ENCODE results near the gene SCAANT1.

Gene SCAANT1

DNA sequence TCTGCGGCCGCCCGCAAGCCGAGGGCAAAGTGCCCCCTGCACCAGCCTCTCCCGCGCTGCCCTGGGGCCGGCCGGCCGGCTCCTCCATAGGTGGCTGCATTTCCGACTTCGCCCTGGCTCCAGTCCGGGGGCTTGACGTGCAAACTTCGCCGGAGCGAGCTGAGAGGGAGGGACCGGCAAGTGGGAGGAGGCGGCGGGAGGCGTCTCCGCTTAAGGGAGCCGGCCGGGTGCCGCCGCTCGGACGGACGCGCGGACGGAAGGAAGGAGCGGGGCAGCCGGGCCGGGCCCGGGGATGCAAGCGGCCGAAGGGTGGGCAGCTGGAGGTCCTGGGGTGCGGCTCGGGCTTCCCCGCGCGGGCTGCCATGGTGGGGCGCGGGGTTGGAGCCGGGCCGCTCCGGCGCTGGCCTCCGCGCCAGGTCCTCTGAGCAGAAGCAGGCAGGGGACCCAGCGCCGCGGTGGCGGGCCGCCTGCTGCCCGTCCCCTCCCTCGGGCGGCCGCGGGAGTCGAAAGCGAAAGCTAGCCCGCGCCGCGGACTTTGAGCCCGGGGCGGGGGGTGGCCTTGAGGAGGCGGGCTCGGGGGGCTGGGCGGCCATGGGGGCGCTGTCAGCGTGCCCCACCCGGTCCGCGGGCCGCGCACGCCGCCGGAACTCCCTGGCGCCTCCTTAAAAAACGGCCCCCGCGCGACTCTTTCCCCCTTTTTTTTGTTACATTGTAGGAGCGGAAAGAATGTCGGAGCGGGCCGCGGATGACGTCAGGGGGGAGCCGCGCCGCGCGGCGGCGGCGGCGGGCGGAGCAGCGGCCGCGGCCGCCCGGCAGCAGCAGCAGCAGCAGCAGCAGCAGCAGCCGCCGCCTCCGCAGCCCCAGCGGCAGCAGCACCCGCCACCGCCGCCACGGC lies at the start of gene SCAANT1:
Gene SCAANT1 (minus strand): TSS at position 511 of the 895 bp plus-strand sequence.
- peak; percentile 86 for DNase-seq

DNA sequence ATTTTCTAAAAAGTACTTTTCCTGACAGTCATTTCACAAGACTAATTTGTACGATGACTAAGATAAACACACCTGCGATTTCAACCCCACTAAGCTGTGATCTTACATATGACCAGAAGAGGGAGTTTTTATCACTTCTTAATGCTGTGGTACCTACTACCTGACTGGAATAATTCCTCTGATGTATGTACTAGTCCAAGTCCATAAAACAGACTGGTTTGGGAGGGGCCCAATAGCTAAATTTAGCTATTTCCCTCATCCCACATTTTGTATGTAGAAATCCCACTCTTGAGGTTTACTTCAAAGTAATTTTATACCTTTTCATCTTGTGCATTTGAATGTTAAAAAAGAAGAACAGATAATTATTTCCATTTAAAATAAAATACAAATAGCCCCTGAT lies 49.7 kb upstream of the SCAANT1 start:
- DNase-seq, result peak; percentile 76

DNA sequence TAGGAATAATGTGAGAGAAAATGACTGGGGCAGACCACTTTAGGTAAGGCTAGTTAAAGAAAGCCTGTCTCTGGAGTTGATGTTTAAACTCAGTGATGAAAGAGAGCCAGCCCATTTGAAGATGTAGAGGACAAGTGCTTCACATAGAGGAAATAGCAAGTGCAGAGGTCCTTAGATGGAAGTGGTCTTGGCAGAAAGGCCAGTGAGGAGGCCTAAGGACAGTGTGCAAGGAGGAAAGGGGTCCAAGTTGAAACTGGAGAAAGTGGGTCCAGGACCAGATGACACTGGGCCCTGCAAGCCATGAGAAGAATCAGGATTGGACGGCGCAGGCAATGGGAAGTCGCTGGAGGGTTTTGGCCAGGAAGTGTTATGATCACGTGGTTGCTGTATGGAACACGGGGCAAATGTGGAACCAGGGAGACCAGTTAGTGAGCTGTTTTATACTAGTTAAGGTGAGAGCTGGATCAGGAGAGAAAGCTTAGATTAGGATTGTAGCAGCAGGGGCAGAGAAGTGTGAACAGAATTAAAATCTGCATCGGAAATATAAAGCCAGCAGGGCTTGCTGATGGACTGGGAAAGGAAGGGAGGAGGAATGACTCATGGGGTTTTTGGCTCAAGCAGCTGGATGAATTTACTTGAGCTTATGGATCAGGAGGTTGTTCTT lies 48.0 kb upstream of the SCAANT1 start:
- peak; percentile 66 for DNase-seq

DNA sequence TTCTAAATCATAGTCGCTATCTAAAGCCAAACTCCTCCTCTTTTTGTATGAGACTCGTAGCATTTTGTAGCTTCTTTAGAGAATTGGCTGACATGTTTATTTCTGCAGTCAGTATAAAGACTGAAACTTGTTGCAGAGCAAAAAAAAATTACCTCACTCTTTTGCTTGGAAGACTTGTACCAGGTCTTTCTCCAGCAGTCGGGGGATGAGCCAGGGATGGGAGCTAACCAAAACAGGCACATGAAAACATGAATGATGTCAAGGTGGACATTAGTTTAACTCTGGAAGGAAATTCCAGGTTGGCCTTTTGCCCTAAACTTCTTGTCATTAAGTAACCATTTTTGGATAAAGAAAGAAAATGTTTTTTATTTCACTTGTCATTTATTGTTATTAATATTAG lies 47.0 kb upstream of the SCAANT1 start:
- DNase-seq, result no peak

DNA sequence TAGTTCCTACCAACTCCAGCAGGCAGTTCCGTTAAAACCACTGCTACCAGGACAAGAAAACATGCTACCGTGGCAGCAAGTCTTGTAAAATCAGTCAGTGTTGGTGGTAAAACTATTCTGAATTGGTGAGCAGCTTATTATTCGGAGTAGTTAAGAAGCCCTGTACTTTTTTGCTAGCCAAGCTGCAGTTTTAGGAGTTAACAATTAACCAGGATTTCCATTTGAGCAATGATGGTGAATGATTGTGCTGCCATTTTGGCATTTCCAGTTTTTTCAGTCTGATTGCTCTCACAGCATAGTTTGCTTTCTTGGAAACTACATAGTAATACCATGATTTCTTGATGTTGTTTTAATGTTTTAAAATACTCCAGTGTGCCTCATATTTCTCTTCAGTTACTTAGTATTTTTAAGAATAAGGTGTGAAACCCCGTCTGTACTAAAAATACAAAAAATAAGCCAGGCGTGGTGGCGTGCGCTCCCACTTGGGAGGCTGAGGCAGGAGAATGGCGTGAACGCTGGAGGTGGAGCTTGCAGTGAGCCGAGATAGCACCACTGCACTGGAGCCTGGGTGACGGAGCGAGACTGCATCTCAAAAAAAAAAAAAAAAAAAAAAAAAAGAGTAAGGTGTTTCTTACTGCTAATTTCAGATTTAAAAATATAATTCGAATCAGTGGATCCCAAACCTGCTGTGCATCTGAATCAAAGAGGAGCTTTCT lies 43.8 kb upstream of the SCAANT1 start:
- no peak for DNase-seq

DNA sequence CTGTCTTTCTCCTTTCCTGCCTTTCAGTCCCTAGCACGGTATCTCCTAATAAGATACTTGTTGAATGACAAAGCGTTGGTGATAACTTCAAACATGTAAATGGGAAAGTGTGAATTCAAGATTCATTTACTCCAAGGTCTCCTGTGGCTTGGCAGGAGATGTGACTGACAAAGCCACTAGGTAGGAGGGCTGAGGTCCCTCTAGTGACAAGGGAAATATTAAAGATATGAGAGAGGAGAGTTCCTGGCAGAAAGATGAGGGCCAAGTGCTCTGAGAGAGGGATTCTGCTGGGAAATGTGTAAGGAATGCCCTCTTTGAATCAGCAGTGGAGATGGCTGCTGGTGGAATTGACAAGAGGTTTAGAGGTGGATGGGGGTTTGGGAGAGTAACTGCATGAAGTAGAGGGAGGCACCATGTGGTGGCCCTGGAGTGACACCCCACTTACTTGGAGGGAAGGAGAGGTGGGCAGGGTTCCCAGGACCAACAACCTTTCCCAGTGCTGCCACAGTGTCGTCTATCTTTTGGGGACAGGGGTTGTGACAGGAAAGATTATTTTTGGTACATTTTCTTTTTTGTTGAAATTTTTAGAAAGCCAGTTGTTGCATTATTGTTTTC lies 43.0 kb upstream of the SCAANT1 start:
- no peak for DNase-seq

DNA sequence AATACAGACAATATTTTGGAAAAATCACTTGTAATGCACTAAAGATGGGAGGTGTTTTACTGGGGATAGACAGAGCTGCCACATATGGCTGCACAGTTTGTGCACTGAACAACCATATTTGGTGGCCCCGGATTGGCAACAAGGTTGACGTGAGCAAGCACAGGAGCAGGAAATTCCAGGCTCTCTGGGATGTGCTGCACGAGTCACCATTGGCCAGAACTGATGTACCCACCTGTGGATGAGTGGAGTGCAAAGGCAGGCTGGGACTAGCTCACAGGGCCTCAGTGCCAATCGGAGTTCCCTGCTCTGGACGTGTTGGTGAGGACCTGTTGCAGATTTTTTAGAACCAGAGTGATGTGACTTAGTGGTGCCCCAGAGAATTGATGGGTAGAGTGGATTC lies 42.0 kb upstream of the SCAANT1 start:
- no peak for DNase-seq

DNA sequence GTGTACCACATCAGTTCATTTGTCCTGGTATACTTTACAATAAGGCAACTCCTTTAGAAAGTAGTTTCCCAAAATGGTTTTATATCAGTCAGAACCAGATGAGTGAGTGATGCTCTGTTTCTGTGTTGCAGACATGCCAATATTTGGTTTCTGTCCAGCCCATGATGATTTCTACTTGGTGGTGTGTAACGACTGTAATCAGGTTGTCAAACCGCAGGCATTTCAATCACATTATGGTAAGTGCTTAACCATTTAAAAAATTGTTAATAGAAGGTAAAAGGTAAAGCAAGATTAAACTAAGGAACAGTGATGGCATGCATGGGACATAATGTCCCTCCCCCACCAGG lies 40.0 kb upstream of the SCAANT1 start:
- peak; percentile 71 for DNase-seq

DNA sequence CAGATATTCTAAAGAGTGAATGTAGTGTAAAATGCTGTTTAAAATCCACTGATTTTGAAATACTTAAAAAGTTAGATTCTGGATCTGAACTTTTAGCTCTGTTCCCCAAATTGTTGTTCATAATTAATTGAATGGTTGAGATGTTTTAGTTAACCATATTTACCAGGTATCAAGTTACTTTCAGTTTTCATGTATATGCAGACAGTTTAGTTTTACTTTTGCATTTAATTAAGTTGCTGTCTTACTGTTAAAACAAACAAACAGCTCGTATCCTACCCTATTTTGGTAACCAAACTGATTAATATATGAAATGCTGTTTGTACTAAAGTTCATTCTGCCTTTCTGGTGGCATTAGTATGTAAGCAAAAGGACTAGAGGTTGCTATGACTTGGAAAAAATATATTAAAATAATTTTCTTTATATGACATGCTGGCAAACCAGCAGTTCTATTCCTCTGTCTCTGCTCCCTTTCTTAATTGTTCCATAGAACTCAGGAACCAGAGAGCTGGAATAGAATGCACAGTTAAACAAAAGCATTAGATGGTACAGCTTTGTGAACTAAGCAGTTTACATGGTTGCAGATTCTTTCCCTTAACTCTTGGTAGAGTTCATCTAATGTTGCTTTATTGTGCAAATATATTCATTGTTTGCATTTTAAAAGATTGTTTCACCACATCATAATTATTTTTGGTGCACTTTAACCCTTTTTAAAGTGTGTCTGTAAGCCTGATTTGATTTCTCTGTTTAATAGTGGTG lies 39.5 kb upstream of the SCAANT1 start:
- DNase-seq, result no peak

DNA sequence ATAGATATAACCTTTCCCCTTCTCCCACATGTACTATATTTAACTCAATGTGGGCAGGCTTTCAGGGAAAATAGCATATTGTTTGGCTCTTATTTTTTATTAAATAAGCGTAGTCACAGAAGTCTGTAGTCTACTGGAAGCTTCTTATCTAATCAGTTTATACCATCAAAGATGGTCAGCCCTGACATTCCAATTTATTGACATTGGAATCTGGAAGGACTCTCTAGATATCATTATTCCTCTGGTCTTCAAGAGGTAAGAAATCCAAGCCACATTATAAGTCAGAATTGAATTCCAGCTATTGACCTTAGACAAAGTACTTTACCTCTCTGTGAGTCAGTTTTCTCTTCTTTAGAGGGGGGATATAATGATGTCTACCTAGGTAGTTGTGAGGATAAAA lies 38.5 kb upstream of the SCAANT1 start:
- no peak for DNase-seq

DNA sequence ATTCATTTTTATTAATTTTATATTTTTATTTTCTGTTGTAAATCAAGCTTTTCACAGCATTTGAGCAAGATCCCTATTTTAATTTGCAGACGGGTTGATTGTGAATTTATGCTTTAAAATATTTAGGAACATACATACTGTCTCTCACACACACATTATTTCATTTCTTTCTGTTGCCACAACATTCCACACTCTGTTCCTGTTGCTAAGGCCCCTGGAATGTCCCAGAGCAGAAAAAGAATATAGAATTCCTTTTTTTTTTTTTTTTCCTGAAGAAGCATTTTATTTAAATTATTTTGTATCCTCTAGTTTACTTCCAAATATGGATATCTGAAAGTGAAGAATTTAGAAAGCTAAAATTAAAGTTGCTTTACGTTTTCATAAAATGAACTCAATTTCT lies 36.8 kb upstream of the SCAANT1 start:
- no peak for DNase-seq

DNA sequence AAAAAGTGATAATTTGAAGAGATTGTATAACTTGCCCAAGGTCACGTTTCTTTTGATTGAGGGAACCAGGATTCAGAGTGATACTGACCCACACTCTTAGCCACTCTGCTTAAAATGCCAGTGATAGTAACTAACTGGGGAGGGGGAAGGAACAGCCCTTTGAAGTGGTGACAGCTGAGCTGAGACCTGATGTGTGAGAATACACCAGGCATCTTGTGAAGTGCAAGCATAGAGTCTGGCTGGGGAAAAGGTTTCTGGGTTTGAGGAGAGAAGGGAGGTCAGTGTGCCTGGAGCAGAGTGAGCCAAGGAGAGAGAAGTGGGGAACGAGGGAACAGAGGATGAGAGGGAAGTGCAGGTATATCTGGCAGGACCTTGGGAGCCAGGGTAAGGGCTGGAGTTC lies 35.4 kb upstream of the SCAANT1 start:
- no peak for DNase-seq

DNA sequence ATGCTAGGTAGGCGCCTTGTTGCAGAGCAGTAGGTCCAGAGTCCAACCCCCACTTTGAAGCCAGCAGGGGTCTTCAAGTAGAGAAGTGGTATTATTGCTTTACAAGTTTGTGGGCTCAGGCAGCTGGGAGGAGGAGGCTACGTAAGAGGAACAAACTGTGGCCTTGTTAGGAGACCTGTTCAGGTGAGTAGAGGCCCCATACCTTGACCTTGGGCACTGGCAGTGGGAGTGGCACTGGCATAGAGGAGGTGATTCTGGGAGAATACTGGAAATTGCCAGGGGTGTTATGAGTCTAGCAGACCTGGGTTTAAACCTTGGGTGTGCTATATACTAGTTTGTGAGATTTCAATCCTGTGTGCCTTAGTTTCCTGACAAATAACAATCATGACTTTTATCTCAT lies 34.6 kb upstream of the SCAANT1 start:
- DNase-seq, result no peak

DNA sequence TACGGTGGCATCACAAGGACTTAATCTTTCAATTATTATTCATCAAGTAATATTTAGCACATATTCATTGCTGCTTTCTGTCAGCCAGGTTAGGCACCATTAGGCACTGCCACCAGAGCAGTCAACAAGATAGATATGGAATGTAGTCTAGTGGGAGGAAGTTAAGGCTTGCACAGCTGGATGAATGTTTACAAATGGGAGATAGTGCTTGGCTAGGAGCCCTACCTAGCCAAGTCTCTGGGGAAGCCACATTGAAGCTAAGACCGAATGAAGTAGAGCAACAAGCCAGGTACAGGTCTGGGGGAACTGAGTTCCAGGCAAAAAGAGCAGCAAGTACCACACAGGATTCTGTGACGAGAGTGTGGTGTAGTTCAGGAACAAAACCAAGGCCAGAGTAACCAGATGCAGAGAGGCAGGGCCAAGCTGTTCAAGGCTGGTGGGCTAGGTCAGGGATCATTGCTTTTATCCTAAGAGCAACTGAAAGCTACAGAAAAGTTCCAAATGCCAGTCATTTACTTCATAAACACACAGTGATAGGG lies 33.4 kb upstream of the SCAANT1 start:
- no peak for DNase-seq

DNA sequence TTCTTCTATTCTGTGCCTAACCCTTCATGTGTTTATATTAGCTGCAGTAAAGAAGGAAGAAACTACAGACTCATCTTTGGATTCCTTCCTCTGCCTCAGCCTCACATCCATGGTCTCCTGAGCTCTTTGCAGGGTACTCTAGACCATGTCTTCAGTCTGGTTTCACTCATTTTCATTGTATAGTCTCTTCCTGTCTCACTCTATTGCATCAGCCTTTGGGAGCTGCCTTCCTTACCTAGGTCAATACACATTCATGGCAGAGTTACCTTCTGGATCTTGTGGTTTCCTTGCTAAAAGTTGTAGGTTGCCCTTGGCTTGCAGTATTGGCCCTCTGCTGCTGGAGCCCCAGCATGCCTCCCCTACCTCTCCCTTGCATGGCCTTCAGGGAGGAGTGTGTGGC lies 31.5 kb upstream of the SCAANT1 start:
- DNase-seq, result no peak

DNA sequence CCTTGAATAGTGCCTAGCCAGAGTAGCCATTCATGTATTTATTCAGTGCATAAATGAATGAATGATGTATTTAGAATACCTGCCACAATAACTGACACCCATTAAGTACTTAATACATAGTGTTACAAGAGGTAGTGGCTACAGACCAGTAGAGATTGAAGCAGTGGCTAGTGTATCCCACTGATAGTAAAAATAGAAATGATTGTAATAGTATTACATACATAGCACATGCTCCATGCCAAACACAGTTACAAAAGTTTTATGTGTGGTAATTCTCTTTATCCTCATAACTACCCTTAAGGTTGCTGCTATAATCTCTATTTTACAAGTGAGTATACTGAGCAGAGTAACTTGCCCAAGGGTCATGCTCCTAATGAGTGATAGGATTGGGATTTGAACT lies 30.3 kb upstream of the SCAANT1 start:
- no peak for DNase-seq

DNA sequence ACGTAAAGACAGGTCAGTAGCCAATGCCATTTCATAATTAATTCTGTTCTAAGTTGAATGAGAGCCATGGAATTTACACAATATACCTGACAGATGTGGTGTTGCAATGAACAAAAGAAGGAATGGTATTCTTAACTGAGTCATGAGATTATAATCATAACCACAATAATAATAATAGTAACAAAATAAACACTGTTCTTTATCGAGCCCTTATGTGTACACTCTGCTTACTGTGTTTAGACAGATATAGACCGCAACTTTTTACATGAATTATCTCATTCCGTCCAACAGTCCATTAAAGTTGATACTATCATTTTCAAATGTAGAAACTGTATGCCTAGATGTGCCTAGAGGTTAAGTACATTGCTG lies 28.2 kb upstream of the SCAANT1 start:
- peak; percentile 53 for DNase-seq

DNA sequence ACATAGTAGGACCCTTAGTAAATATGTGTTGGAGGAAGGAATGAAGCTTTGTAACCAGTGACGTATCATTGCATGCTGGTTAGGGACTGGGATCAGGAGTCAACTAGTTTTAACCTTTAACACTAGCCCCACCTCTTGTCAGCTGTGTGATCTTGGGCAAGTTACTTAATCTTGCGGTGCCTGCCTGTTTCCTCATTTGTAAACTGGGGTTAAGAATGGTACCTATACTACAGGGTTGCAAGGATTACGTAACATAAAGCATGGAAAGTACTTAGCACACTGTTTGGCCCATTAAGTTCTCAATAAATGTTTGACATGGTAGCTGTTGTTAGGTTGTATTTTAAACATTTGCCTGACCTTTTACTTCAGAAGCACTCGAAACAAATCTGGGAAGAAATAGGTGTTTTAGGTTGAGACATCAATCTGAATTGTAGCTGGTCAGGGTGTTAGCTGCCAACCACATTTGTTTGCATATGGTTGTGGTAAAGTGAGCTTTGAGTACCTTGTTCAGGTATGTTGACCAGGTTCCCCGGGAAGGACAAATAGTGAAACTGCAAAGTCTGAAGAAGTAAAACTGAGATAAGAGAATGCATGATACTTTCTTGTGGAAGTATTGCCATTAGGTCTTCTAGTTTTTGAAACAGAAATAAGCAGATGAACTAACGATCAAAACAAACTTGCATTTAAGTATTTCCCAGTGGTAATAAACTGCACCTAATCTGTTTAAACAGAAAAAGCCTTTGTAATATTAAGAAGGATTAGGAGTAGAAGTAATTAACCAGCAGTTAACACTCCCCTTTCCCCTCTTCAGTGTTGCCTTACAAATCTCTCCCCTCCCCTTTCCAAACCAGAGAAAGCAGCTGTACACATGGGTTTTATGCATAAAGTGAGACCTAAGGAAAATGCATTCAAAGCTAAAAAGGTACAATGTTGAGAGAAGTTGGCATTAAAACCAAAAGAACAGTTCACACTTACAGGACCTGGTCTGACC lies 25.8 kb upstream of the SCAANT1 start:
- peak; percentile 63 for DNase-seq

DNA sequence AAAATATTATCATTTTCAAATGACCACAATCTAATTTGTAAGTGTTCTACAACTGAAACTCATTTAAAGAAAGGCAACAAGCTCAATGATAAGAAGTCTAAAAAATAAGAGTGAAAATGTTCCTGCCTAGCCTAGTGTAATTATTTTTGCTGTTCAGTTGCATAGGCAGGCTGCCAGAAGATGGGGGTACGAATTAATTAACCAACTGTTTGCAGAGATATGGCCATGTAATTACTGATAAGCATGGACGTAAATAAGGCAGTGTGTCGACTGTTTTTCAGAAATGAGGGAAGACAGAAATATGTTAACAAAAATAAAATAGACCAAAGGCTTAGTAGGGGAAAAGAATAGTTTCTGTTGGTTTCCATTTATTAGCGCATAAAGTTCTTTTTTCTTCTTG lies 24.7 kb upstream of the SCAANT1 start:
- peak; percentile 93 for DNase-seq

DNA sequence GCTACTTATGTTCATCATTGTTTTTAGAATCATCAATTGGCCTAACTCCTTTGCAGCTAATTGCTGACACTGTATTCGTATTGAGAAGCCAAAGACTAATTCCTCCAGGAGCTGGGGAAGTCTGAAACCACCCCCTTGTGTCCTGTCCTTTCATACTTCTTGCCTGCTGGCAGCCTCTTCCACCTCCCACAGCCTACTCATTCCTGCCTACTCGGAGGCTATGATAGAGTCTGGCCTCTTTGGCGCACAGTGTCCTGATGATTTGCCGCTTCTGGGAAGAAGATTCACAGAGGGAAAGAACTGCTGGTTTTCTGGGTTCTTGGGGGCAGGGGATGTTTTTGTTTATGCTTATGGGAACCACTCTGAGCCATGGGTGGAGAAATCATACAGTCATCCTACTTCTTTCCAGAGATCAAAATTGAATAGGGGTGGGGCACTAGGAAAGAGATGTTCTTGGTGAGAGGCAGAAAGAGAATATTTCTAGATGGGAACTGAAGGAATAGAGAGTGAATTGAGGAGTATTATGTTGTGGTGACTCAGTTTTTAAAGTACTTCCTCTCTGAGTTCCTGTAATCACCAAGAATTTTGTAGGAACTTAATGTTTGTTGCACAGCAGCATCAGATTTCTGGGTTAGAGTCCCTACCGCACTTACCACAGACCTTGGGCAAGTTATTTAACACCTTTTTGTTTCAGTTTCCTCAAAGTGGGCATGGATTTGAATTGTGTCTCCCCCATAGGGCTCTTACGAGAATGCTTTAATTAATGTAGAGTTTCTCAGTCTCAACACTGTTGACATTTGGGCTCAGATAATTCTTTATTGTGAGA lies 22.1 kb upstream of the SCAANT1 start:
- DNase-seq, result no peak
